Anterior cingulate cortex (tissue), 58 donors: ENCODE data around the gene ELMO1.
A peak's percentile ranks its signal among the peaks of the same experiment; 100 is the strongest.
"Not testable (repeated sequence)": the region's sequence is repeated elsewhere in the genome, so short reads cannot be mapped to it uniquely, and the experiment has no call there.

Source experiments
- DNase-seq, 58 donors: peaks; one replicate each; lab custom pipeline; 2025; lab: John Stamatoyannopoulos, UW

ELMO1 gene

DNA sequence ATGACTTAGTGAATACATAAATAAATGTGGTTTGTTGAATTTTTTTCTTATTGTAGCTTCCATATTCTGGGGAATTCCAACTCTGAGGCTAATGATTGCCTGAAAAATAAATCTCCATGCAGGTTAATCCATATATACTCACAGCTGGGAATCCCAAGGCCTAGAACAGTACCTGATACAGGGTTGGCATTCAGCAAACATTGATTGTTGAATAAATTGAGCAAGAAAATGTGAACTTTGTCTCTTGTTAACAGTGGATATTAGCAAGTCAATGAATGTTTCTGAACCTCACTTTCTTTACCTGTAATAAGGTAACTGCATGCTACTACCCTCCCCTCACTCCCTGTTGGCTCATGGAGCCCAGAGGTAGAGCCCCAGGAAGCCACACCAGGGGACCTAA is 470.8 kb downstream of the ELMO1 start:
- DNase-seq: no peak

DNA sequence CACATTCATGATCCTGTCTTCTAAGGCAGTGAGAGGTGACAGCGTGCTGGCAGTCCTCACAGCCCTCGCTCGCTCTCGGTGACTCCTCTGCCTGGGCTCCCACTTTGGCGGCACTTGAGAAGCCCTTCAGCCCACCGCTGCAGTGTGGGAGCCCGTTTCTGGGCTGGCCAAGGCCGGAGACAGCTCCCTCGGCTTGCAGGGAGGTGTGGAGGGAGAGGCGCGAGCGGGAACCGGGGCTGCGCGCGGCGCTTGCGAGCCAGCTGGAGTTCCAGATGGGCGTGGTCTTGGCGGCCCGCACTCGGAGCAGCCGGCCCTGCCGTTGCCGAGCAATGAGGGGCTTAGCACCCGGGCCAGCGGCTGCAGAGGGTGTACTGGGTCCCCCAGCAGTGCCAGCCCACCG is 475.1 kb downstream of the ELMO1 start:
- DNase-seq: not testable (repeated sequence)

DNA sequence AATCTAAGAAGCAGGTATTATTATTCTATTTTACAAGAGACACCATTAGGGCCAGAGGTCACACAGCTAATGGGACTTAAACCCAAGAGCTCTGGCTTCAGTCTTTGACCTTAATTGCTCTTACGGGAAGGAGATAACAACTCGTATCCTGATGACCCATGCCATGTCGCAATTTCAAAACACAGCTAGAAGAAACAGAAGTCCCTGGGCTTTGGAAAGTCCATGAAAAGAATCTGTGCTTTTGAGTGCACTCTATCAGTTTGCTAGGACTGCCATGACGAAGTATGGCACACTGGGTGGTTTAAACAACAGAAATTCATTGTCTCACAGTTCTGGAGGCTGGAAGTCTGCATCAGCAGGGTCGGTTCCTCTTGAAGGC is 476.5 kb downstream of the ELMO1 start:
- DNase-seq: no peak

DNA sequence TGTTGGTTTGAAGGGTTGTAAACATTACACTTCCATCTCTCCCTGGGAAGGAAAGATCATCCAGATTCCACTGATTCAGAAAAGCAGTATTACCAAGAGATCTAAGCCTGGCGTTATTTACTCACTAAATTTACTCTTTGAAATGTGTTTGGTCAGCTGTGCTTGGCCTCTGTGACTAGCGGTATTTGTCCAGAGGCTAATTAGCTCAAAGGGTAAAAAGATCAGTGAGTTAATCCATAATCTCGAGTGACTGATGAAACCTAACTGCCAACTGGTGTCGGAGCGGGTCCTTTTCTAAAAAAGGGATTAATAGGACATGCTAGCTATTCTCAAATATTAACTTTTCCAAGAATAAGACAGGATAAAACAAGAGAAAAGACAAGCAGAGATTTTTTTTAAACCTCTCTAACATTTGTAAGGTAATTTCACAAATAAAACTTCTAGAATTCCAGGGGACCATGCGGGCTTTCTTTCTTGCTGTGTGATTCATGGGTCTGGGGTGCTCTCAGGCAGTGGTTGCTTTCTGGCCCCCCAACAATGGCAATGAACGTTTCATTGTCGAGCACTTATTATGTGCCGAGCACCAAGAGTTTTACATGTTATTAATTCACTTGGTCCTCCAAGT is 477.0 kb downstream of the ELMO1 start:
- DNase-seq: no peak

DNA sequence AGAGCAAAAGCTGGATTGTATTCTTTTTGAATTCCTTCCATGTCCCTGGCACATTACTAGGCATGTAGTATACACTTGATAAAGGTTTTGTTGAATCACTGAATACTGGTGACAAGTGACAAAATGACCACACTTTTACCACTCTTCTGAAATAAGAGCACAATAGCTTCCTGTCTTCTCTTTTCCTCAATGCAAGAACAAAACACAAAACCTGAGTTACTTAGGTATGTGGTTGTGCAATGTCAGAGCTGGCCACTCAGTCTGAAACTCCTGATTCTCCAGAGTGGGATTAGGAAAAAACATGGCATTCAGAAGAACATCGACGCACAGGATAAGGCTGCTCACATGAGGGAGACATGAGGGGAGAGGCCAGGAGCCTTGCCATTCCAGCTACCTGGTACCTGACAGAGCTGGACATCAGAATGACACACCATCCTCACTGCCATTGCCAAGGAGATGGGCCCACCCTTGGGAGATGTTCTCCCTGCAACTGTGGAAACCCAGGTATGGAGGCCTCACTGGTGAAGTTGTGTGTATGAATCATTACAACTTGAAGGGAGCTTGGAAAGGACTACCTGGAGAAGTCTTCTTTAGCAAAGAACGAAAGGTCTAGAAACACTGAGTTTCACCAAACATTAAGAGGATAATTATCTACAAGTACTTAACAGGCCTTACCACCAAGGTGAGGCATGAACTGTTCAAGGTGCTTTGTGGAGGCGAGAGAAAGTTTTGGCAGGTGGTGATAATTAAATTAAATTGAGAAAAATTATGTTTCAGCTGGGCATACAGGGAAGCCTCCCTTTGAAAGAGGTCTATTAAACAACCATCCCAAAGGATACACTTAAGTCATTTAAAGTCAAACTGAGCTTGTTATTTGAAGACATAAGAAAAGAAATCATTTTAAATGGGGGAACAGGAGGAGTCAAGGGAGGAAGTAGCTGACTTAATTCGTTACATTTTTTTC is 477.8 kb downstream of the ELMO1 start:
- no peak for DNase-seq

DNA sequence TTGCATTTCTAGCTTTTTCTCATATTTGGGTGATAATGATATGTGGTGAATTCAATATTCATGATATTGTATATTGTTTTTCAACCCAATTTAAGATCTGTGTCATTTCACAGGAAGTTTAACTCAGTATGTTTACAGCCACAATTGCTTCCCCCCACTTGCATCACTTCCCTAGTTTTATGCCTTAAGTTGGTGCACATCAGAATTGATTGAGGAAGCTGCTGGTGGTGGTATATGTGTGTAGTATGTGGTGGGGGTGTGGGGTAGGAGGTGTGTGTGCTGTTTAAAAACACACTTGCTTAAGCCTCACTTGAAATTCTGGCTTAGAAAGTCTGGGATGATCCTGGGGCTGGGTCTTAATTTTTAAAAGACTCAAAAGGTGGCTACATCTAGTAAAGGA is 479.3 kb downstream of the ELMO1 start:
- no peak for DNase-seq

DNA sequence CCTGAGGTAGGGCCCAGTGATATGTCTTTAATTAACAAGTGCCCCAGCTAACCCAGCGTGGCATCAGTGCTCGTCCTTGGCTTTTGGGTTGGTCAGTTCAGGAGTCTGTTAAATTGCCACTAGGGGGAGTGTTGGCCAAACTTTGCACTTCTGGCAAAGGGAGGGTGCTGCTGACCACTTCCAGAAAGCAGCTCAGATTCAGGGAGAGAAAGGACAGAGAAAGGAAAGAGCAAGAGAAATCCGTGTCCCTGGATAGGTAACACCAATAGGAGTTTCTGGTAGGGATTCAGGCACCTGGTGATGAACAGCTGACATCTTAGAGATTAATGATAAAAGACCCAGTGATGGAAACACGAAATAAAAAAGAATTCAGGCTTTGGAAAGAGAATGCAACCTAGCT is 481.3 kb downstream of the ELMO1 start:
- peak in 24 of 58 donors; percentile 13 to 69 (median 32) for DNase-seq

DNA sequence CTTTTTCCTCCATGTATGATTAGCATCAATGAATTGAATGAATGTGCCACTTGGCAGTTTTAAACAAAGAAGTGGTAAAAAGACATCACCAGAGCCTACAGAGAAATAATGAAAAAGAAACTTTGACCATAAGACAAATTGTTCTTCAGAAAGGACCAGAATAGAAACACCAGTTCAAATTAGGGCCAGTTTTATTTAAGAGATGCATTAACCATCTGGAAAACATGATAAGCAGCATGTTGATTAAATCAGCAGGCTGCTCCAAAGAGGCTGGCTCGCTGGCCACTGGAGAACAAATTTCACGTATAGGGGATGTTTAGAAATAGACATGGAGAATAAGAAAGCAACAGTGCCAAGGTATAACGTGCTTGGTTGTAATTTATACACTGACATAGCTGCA is 482.0 kb downstream of the ELMO1 start:
- DNase-seq: no peak

DNA sequence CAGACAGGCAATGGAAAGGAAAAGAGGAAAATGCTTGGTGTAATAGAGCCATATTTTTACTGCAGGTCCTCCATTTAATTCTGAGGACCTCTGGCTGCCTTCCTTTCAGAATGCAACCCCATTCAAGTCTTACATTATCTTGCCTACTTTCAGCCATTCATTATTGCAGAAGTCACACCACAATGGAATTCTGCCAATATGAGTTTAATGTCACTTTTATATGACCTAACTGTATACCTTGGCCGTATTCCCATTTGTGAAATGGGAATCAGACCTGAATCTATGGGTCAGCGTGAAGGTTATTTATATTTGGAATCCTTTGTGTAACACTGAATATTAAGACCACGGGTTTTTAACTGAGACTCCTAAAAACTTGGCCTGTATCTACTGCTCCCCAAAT is 482.6 kb downstream of the ELMO1 start:
- no peak for DNase-seq

DNA sequence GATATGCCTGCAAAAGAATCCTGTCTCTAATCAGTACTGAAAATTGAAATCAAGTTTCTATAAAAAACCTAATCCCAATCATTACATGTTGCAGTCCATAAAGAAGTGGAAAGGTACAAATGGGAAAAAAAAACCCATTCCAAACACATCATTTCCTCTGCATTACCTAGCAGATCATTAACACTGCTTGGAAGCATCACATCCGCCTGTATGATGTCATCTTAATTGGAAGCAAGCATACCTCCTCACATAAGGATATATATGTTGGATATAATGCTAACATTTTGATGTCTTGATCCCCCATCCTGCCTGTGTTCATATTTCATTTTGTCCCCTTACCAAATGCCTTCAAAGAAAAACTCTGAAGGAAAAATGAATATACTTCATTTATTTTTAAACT is 483.0 kb downstream of the ELMO1 start:
- DNase-seq: no peak

DNA sequence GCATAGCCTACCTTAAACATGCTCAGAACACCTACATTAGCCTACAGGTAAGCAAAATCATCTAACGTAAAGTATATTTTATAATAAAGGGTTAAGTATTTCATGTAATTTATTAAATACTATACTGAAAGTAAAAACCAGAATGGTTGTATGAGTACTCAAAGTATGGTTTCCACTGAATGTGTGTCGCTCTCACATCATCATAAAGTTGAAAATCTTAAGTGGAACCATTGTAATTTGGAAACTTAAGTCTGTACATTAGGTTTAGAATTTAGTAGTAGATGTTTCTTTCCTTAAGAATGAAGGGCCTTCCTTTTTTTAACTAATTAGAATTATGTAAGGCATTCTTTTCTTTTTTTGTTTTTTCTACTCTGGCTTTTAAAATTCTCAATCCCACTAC is 484.4 kb downstream of the ELMO1 start:
- DNase-seq: no peak

DNA sequence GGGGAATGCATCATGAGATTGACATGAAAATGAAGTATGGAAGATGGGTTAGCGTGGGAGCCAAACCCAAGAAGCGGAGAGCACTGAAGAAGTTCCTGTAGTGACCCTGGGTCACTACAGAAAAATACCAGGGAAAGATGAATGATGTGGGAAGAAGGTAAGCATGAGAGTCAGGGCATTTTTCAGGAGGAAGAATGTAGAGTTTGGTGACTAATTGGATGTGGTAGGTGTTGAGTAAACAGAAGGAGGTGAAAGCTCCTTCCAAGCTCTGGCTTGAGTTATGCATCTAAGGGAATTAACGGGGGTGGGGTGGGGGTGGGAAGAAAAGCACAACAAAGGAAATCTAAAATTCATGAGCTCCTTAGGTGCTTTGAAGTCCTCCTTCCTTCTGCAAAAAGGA is 486.3 kb downstream of the ELMO1 start:
- DNase-seq: no peak

DNA sequence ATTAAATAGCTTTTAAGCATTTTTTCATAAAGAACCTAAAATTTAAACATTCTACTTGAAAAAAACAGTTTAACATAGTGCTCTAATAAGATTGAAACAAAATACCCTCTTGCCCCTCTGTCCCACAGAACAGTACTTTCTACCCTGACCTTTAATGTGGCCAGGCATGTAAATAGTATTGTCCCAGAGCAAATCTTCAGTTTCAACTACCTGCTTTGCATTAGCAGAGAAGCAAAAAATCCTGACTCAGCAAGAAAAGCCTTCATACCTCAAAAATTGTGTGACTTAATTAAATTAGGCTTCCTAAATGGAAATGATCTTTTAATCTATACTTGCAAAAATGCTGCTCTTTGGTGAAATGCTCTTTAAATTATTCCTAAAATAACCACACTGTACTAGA is 487.0 kb downstream of the ELMO1 start:
- no peak for DNase-seq

DNA sequence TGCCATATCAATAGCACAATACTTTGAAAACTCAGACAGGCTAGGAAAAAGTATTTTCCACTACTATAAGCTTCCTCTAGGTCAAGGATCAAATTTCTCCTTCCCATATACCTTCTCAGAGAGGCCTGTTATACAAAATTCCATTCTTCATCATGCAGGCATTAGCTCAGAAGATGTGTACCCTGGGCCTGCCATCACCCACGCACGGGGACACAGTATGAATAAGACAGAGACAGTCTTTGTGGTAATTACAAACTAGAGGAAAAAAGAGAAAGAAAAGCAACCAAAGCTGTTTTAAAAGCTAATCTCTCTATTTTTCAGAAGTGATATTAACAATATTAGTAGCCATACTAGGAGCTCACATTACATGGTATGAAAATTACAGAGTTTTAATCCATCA is 487.6 kb downstream of the ELMO1 start:
- peak in 1 of 58 donors; percentile 18 for DNase-seq

DNA sequence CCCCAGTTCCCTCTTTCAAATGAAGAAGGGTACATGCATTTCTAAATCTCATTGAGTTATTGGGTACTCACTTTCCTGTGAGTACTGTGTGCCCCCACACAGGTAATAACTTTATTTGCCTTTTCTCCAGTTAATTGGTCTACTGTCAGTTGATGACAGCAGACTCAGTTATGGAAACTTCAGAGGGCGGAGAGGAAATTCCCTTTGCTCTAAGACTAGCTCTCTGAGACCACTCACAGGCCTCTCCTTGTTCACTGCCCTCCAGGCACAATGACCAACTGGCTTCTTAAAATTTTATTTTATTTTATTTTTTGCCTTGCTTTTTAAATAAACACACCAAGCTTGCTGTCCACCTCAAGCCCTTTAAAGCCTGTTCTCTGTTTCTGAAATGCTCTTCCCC is 488.6 kb downstream of the ELMO1 start:
- DNase-seq: no peak

DNA sequence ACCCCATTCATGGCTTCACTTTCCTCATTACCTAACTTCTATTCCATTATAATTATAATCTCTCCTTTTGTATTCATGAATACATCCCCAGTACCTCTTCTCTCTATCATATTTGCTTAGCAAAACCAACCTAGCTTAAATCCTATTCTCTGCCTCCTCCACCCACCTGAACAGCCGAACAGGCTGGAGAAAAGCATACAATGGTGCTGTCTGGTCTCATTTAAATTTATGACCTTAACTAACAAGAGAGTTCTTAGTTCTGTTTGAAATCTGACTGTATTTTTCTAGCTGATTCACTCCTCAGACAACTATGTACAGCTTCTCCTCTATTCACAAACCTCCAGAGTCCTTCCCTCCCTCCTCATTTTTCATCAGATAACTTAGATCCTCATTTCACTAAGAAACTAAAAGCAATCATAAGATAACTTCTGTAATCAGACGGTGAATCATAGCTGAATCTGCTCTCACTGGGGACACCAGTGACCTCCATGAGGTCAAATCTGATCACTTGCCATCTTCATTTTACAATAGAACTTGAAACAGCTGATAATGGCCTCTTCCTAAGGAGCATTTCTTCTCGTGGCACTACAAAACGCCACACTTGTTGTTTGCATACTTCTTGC is 490.4 kb downstream of the ELMO1 start:
- no peak for DNase-seq

DNA sequence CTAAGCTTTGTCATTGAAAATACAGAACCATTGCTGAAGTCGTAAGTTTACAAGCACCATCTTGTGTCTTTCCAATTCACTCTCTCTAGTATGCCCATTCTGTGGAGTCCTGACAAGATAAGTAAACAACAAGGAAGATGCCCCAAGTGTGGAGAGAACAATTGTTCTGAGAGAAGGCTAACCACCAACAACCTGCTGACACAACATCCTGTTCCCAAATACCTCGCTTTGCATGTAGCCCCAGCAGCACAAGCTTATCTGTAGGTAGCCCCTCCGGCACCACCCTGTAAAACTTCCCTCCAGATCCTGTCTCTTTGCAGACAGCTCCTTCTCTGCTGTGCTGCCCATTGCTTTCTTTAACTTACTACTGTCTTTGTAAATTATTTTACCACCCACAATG is 491.0 kb downstream of the ELMO1 start:
- no peak for DNase-seq

DNA sequence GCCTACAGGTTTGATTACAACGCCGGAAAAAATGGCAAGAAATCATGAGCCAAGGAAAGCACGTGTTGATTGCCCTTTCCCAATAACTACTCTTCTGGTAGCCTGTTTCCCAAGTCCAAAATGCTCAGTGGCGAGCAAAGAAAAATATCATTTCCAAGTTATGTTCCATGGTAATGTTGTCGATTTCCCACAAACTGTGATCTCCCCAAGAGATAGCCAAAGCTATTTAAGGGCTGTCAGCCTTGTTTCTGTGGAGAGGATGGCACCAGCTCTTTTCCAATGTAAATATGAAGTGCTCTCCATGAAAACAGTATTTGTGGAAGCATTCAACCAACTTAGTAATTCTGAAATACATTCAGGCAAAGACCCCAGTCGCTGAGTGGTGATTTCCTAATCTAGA is 491.9 kb downstream of the ELMO1 start:
- DNase-seq: no peak

DNA sequence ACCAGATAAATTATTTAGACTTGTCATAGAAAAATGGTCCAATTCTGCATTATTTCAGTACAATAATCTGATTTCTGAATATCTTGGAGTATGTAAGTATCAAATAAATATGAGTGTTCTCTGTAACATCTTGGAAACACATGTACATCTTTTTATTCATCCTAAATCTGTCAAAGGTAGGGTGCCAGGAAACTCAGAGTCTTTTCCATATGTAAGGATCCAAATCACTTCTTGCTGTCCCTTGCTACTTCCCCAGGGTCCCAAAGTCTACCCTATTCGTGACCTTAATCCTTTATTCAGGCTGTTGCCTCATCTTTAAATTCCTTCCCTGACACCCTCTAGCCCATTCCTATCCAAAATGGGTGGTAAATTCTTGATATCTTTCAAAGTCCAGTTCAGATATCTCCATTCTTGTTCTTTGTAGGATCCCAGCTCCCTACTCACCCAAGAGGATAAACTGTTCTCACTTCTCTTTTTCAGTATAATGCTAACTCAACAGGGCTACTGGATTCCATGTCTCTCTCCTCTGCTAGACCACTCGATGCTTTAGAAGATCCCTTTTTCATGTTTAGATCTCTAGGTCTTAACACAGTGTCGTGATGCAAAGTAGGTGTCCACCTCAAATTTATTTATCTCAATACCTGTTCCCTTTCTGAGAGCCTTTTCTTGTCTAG is 493.1 kb downstream of the ELMO1 start:
- no peak for DNase-seq

DNA sequence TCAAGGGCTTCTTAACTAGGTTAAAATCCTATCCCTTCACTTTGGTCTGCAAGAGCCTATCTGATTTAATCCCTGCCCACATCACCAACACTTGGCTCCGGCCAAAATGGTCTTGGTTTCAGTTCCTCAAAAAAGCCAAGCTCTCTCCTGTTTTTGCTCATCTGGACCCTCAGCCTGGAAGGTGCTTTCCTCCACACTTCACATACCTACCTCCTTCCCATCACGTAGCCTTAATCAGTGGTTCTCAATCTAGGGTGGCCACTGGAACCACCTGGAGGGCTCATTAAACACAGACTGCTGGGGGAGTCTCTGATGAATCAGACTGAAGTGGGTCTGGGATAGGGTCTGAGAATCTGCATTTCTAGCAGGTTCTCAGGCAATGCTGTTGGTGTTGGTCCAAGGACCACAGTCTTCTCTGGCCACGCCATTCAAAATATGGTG is 497.4 kb downstream of the ELMO1 start:
- DNase-seq: no peak
